ENCODE results near the gene KLF13.
A peak's percentile ranks its signal among the peaks of the same experiment; 100 is the strongest.

KLF13 gene

GRCh38 chr15:31317421-31318327 is 9.0 kb upstream of the KLF13 start:
- no peak for DNase-seq

GRCh38 chr15:31318429-31318828 is 8.2 kb upstream of the KLF13 start:
- no peak for DNase-seq

- DNase-seq, result no peak
Observed at GRCh38 chr15:31320022-31320421, 6.6 kb upstream of the KLF13 start.

GRCh38 chr15:31321418-31321817 is 5.2 kb upstream of the KLF13 start:
- DNase-seq, result no peak

GRCh38 chr15:31322504-31322903 is 4.1 kb upstream of the KLF13 start:
- DNase-seq, result no peak

- DNase-seq, result no peak
Observed at GRCh38 chr15:31323627-31324026, 3.0 kb upstream of the KLF13 start.

GRCh38 chr15:31324186-31324585 is 2.4 kb upstream of the KLF13 start:
- DNase-seq, result no peak

GRCh38 chr15:31324806-31325594 is 1.6 kb upstream of the KLF13 start:
- no peak for DNase-seq

GRCh38 chr15:31325595-31326155 is 960 bp upstream of the KLF13 start:
- peak; percentile 57 for DNase-seq

GRCh38 chr15:31326875-31327668 is 437 bp downstream of the KLF13 start:
- DNase-seq, result peak; percentile 73

- DNase-seq, result peak; percentile 72
Observed at GRCh38 chr15:31327669-31328427, 1.2 kb downstream of the KLF13 start.

- DNase-seq, result peak; percentile 53
Observed at GRCh38 chr15:31328428-31328968, 1.9 kb downstream of the KLF13 start.

- DNase-seq, result no peak
Observed at GRCh38 chr15:31328969-31329639, 2.5 kb downstream of the KLF13 start.

- DNase-seq, result no peak
Observed at GRCh38 chr15:31329640-31330010, 3.0 kb downstream of the KLF13 start.

GRCh38 chr15:31330111-31330785 is 3.6 kb downstream of the KLF13 start:
- DNase-seq, result no peak

- no peak for DNase-seq
Observed at GRCh38 chr15:31330836-31331235, 4.2 kb downstream of the KLF13 start.

GRCh38 chr15:31331389-31331788 is 4.8 kb downstream of the KLF13 start:
- no peak for DNase-seq

- DNase-seq, result no peak
Observed at GRCh38 chr15:31332020-31332680, 5.5 kb downstream of the KLF13 start.

- DNase-seq, result no peak
Observed at GRCh38 chr15:31332681-31333071, 6.0 kb downstream of the KLF13 start.

GRCh38 chr15:31333119-31333518 is 6.5 kb downstream of the KLF13 start:
- no peak for DNase-seq

All from activated effector memory CD4-positive, alpha-beta T cell treated with Interleukin-2 at 50 U/mL for 16 hours (primary cell).